GM12878 (cell line): ENCODE data around the gene TMEM63B. TPM values are rescaled to one million over a fixed set of nuclear protein-coding genes. Genes with fewer than 3 reads are reported as not detected.

ENCODE experiments used
- ATAC-seq: fragments of 200-7000 bp; cut with Tn5 transposase; 3 replicates; pipeline ENCODE4 v1.9.1; 2020; ENCODE audit warnings: mild to moderate bottlenecking, moderate library complexity
- BruUV-seq: library from RNA; stranded (reverse); fragments of 400-500 nt; replicated peaks from 2 replicates; lab custom pipeline; 2021; lab: Mats Ljungman, UMichigan
- CTCF ChIA-PET: fragments of 300-600 bp; sonication (Branson Sonifier 250); formaldehyde crosslinking; extraction: SDS; loops from one replicate; lab custom pipeline; 2021; ENCODE audit warnings: inconsistent platforms; lab: Yijun Ruan, JAX
- POLR2A ChIA-PET: fragments of 350-600 bp; formaldehyde crosslinking; extraction: SDS; loops from one replicate; lab custom pipeline; 2021; ENCODE audit warnings: inconsistent platforms; lab: Charles Lee
- RAD21 ChIA-PET: fragments of 300-600 bp; sonication (Branson Sonifier 250); formaldehyde crosslinking; loops from one replicate; lab custom pipeline; 2023; ENCODE audit warnings: antibody characterized with exemption; ENCODE audit not compliant: unreplicated experiment; lab: Charles Lee
- SMC1A ChIA-PET: fragments of 300-600 bp; sonication (Branson Sonifier 250); formaldehyde crosslinking; loops from one replicate; lab custom pipeline; 2023; ENCODE audit not compliant: unreplicated experiment, uncharacterized antibody; lab: Charles Lee
- DNase-seq: peaks from one replicate; pipeline ENCODE4 v3.0.0-alpha.2; 2011; ENCODE audit warnings: low read depth, low spot score
- FAIRE-seq: peaks from 3 replicates; lab custom pipeline; 2011; peaks lifted over from hg19 to GRCh38; lab: Jason Lieb, UNC
- H2AFZ ChIP-seq: 2 replicates; pipeline ENCODE4 v1.6.0; 2011; ENCODE audit warnings: low read depth, low read length, control low read depth; ENCODE audit not compliant: control insufficient read depth
- H3K27ac ChIP-seq: 2 replicates; pipeline ENCODE4 v1.5.1; 2011; ENCODE audit warnings: control low read depth; ENCODE audit not compliant: control insufficient read depth, insufficient read depth
- H3K27me3 ChIP-seq, 2 experiments: replicated peaks in 1 of 2; 2 replicates each; pipeline versions ENCODE4 v1.6.0 to v1.6.1; 2011; ENCODE audit warnings: low read length in 1 of 2; ENCODE audit not compliant: control insufficient read depth in 2 of 2, insufficient read depth in 2 of 2
- H3K36me3 ChIP-seq, 2 experiments: 2 replicates each; pipeline ENCODE4 v1.5.1; 2011; ENCODE audit warnings: low read length in 1 of 2; ENCODE audit not compliant: control insufficient read depth in 2 of 2, insufficient read depth in 2 of 2
- H3K4me1 ChIP-seq: 2 replicates; pipeline ENCODE4 v1.6.1; 2011; ENCODE audit warnings: mild to moderate bottlenecking, low read length, moderate library complexity, mixed read lengths; ENCODE audit not compliant: control insufficient read depth, insufficient read depth
- H3K4me2 ChIP-seq: 2 replicates; pipeline ENCODE4 v1.6.0; 2011; ENCODE audit warnings: control low read depth; ENCODE audit not compliant: control insufficient read depth, insufficient read depth
- H3K4me3 ChIP-seq: fragments of 200-600 bp; sonication (generic); 2 replicates; pipeline ENCODE4 v1.5.1; 2016
- H3K79me2 ChIP-seq: 2 replicates; pipeline ENCODE4 v1.6.0; 2011; ENCODE audit warnings: low read length; ENCODE audit not compliant: control insufficient read depth, insufficient read depth
- H3K9ac ChIP-seq: 2 replicates; pipeline ENCODE4 v1.8.0; 2011; ENCODE audit warnings: low read length, control low read depth, mixed read lengths; ENCODE audit not compliant: control insufficient read depth, insufficient read depth
- H3K9me3 ChIP-seq: replicated peaks from 3 replicates; pipeline ENCODE4 v1.5.1; 2011; ENCODE audit warnings: mild to moderate bottlenecking, low read length; ENCODE audit not compliant: control insufficient read depth, insufficient read depth
- H4K20me1 ChIP-seq: 2 replicates; pipeline ENCODE4 v1.6.0; 2011; ENCODE audit not compliant: control insufficient read depth, insufficient read depth
- BACH1 ChIP-seq: fragments of 450-650 bp; IDR thresholded peaks from 2 replicates; pipeline ENCODE4 v1.6.1; 2017; ENCODE audit warnings: mild to moderate bottlenecking, borderline replicate concordance
- CHD2 ChIP-seq: IDR thresholded peaks from 2 replicates; pipeline ENCODE4 v1.6.1; 2011; ENCODE audit warnings: low read depth, low read length, improper control_type of control experiment, borderline replicate concordance
- E4F1 ChIP-seq: fragments of 450-650 bp; IDR thresholded peaks from 2 replicates; pipeline ENCODE4 v1.6.1; 2018; ENCODE audit warnings: borderline replicate concordance, mild to moderate bottlenecking; ENCODE audit not compliant: partially characterized antibody
- EGR1 ChIP-seq, 2 experiments: IDR thresholded peaks; 1 replicate in 1 of 2; 2 replicates in 1 of 2; pipeline ENCODE4 v1.6.1; 2011 to 2012; ENCODE audit warnings: low read depth in 2 of 2, low read length in 2 of 2, borderline replicate concordance in 1 of 2, mild to moderate bottlenecking in 1 of 2, moderate library complexity in 1 of 2
- JUNB ChIP-seq: IDR thresholded peaks from 2 replicates; pipeline ENCODE4 v1.6.1; 2016; ENCODE audit warnings: antibody characterized with exemption, mild to moderate bottlenecking
- KAT2A ChIP-seq: conservative IDR thresholded peaks from 2 replicates; pipeline ENCODE4 v1.6.1; 2011; ENCODE audit warnings: low read depth, low read length; ENCODE audit not compliant: control insufficient read depth
- LARP7 ChIP-seq: fragments of 450-650 bp; IDR thresholded peaks from 2 replicates; pipeline ENCODE4 v1.6.1; 2017; ENCODE audit warnings: mild to moderate bottlenecking
- NR2C1 ChIP-seq: fragments of 450-650 bp; IDR thresholded peaks from 2 replicates; pipeline ENCODE4 v1.6.1; 2017; ENCODE audit warnings: antibody characterized with exemption, mild to moderate bottlenecking, moderate library complexity
- SP1 ChIP-seq: IDR thresholded peaks from one replicate; pipeline ENCODE4 v1.6.1; 2011; ENCODE audit warnings: low read depth, low read length
- TAF1 ChIP-seq: IDR thresholded peaks from 2 replicates; pipeline ENCODE4 v1.6.1; 2011; ENCODE audit warnings: mild to moderate bottlenecking, low read depth, low read length, borderline replicate concordance
- TBL1XR1 ChIP-seq: IDR thresholded peaks from 2 replicates; pipeline ENCODE4 v1.6.1; 2012; ENCODE audit warnings: low read depth, low read length, improper control_type of control experiment
- TCF3 ChIP-seq: IDR thresholded peaks from 2 replicates; pipeline ENCODE4 v1.6.1; 2012; ENCODE audit warnings: low read depth, mild to moderate bottlenecking, low read length, borderline replicate concordance; ENCODE audit not compliant: insufficient read depth
- WGBS: methylation state at CpG from one replicate; pipeline ENCODE4 v1.1.6; 2016; ENCODE audit warnings: low lambda C conversion rate; ENCODE audit not compliant: insufficient replicate concordance, insufficient coverage; ENCODE audit errors: missing lambda C conversion rate; 5-methylcytosine and 5-hydroxymethylcytosine counted together
- in situ Hi-C: fragments of 300-500 bp; cut with MboI; formaldehyde crosslinking; loops from 9 replicates; pipeline ENCODE4 v1.14.3; 2018; ENCODE audit warnings: mixed read lengths
- intact Hi-C: fragments of 100-400 bp; cut with micrococcal nuclease; formaldehyde crosslinking; loops from one replicate; pipeline ENCODE4 v1.14.2; 2022; ENCODE audit not compliant: unreplicated experiment
- polyA plus RNA-seq, 11 experiments: library from polyadenylated mRNA; depleted of rRNA in 4 of 11; unstranded in 6 of 11; stranded (reverse) in 5 of 11; fragments of >200 nt; fragmentation: Nextera tagmentation in 4 of 11; fragmentation: Illumina TruSeq in 1 of 11; extraction: Ambion mirVana in 4 of 11; extraction: Trizol in 1 of 11; gene quantifications; 1 replicate in 1 of 11; 2 replicates in 10 of 11; pipeline versions ENCODE4 v1.2.1 to v1.2.3, GENCODE V29; 2011 to 2016; ENCODE audit warnings: inconsistent platforms in 2 of 11, missing spikeins in 2 of 11, low read depth in 1 of 11
- total RNA-seq, 4 experiments: library from RNA; depleted of rRNA in 3 of 4; stranded (reverse); fragments of >200 nt in 3 of 4; fragmentation: Illumina TruSeq in 1 of 4; extraction: Trizol in 1 of 4; gene quantifications; 2 replicates each; pipeline versions ENCODE4 v1.2.1 to v1.2.3, GENCODE V29; 2013 to 2021

The TMEM63B gene
- total and polyA plus RNA-seq, 10 of the 15 experiments (the other 5 are each of a cell fraction or from before 2014, with no cell fraction given): 0.09 to 15.0 (median 7.1) TPM; not detected in 1

DNA sequence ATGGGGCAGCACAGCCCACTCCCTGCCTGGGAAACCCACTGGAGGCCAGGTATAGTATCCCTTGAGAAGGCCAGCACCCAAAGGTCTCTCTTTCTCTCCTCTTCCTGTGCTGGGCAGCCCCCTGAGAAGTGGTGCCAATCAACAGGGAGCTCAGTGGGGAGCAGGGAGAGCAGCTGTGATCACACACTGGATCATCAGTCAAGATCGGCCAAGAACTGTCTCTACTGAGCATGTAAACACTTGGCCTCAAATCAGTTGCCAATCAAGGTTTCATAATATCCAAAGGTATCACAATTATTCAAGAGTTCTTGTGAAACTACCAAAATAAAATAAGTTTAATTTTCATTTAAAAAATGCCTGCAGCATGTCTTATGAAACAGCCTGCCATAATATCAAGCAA is 18.9 kb upstream of the TMEM63B start:
- ChIA-PET CTCF (interaction anchor here (1.0 kb wide), 1 partner anchor 12 kb away, joined by 6 read pairs; no protein-coding TSS in a partner anchor), RAD21 (no interaction called here), SMC1A (interaction anchor here (1.3 kb wide), 1 partner anchor 11 kb away, joined by 3 read pairs; no protein-coding TSS in a partner anchor), POLR2A (no interaction called here)
- Histone ChIP-seq H3K9me3 (no peaks in the 10 kb centered on the region), H2AFZ (no peak overlapping the region), H3K4me1 (no peaks in the 10 kb centered on the region), H3K79me2 (no peaks in the 10 kb centered on the region), H3K27me3 (no peaks in the 10 kb centered on the region), H3K27ac (no peak overlapping the region), H3K4me2 (no peak overlapping the region), H3K9ac (no peak overlapping the region), H3K36me3 (peaks cover 28 to 34% of the 10 kb centered on the region in 2 experiments), H4K20me1 (no peaks in the 10 kb centered on the region), H3K4me3 (no peak overlapping the region)
- no TSS peak for BruUV-seq
- no peak for ATAC-seq
- no peak for TF ChIP-seq NR2C1
- DNase-seq: no peak
- intact Hi-C loops: no loop called here
- WGBS: 100% methylated on average over 1 of the region's 1 CpG
- no peak for FAIRE-seq
- in situ Hi-C loops: loop anchor here (10.0 kb wide), 2 partner anchors 46 to 126 kb away; partner anchors contain the start of gene CAPN11

DNA sequence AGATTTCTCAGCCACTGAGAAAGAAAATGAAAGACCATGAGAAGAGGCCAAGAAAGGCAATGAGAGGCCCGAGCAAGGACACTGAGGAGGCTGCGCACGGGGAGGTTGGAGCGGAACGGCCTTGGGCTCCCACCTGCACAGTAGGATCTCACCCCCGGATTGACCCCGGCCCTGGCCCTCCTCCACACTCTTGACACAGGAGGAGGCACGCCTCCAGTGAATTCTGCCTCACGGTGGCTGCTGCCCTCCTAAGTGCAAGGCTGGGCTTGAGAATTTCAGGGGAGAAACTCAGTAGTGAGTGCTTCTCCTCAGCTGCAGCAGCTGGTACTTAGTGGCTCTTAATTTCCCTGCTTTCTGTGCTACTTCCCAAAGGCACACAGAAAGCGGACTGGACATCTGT is 18.1 kb upstream of the TMEM63B start:
- Histone ChIP-seq H3K9ac (no peak overlapping the region), H3K4me3 (no peak overlapping the region), H3K4me1 (no peaks in the 10 kb centered on the region), H3K27ac (no peak overlapping the region), H3K36me3 (peaks cover 29 to 32% of the 10 kb centered on the region in 2 experiments), H4K20me1 (no peaks in the 10 kb centered on the region), H3K27me3 (no peaks in the 10 kb centered on the region), H2AFZ (no peak overlapping the region), H3K79me2 (no peaks in the 10 kb centered on the region), H3K9me3 (no peaks in the 10 kb centered on the region), H3K4me2 (no peak overlapping the region)
- CTCF ChIA-PET: interaction anchor here (0.8 kb wide), 1 partner anchor 204 kb away, joined by 3 read pairs; the partner anchor contains the start of gene AARS2
- BruUV-seq: no TSS peak
- DNase-seq (no peak), FAIRE-seq (no peak), ATAC-seq (no peak)
- SMC1A ChIA-PET: no interaction called here
- WGBS: 98% methylated on average over 10 of the region's 10 CpGs
- no peak for TF ChIP-seq BACH1
- TF ChIP-seq E4F1: no peak
- no peak for TF ChIP-seq JUNB
- TF ChIP-seq EGR1 (IDR thresholded peaks at IDR 0.05; ENCODE audit: borderline replicate concordance in 1 of 2, low read depth in 2 of 2, low read length in 2 of 2): no peak
- TF ChIP-seq LARP7: no peak
- no peak for TF ChIP-seq TAF1
- no peak for TF ChIP-seq KAT2A
- no peak for TF ChIP-seq CHD2
- TF ChIP-seq SP1: no peak
- TF ChIP-seq TBL1XR1: no peak
- no peak for TF ChIP-seq TCF3
- POLR2A ChIA-PET: no interaction called here
- in situ Hi-C loops: loop anchor here (10.0 kb wide), 2 partner anchors 46 to 126 kb away; partner anchors contain the start of gene CAPN11
- intact Hi-C loops: no loop called here
- RAD21 ChIA-PET: no interaction called here
